ENCODE data around the gene CPNE1. TPM values are rescaled to one million over a fixed set of nuclear protein-coding genes. Genes with fewer than 3 reads are reported as not detected.
A peak's percentile ranks its signal among the peaks of the same experiment; 100 is the strongest.

The CPNE1 gene
- total RNA-seq, 1 experiment from 2014 or later, result 505 TPM

- TF ChIP-seq CTCF (IDR thresholded peaks at IDR 0.05; ENCODE audit: unreplicated experiment), result no peak
- intact Hi-C loops (cut with micrococcal nuclease; ENCODE audit: unreplicated experiment), result no loop called here
- no peaks in the 10 kb centered on the region for H3K9me3 Mint-ChIP-seq (ENCODE audit: low read depth, unreplicated experiment)
- no peaks in the 10 kb centered on the region for H3K27me3 Mint-ChIP-seq (ENCODE audit: unreplicated experiment)
- H3K4me3 Mint-ChIP-seq (ENCODE audit: low read depth, unreplicated experiment), result no peak overlapping the region
- no TSS peak for BruUV-seq (replicated peaks)
- peaks cover 41% of the 10 kb centered on the region for H3K36me3 Mint-ChIP-seq (ENCODE audit: insufficient read depth, unreplicated experiment)
- DNase-seq, result no peak
- no peak overlapping the region for H3K27ac Mint-ChIP-seq (ENCODE audit: unreplicated experiment)
- H3K4me1 Mint-ChIP-seq (ENCODE audit: low read depth, unreplicated experiment), result peaks cover 41% of the 10 kb centered on the region
- CTCF ChIA-PET, result interaction anchor here (0.7 kb wide), 1 partner anchor 34 kb away, joined by 3 read pairs; no protein-coding TSS in a partner anchor
Observed at GRCh38 chr20:35657271-35657670, 7.4 kb downstream of the CPNE1 start.

GRCh38 chr20:35654415-35654814 lies 10.3 kb downstream of the CPNE1 start:
- no peaks in the 10 kb centered on the region for H3K27me3 Mint-ChIP-seq (ENCODE audit: unreplicated experiment)
- CTCF ChIA-PET, result no interaction called here

GRCh38 chr20:35653893-35654292 lies 10.8 kb downstream of the CPNE1 start:
- no peak overlapping the region for H3K27ac Mint-ChIP-seq (ENCODE audit: unreplicated experiment)
- TSS peak; percentile 2 for BruUV-seq (replicated peaks)

More at GRCh38 chr20:35654415-35654814, 10.3 kb downstream of the CPNE1 start:
- TF ChIP-seq CTCF (IDR thresholded peaks at IDR 0.05; ENCODE audit: unreplicated experiment), result no peak
- peaks cover 17% of the 10 kb centered on the region for H3K4me1 Mint-ChIP-seq (ENCODE audit: low read depth, unreplicated experiment)
- no peak for DNase-seq
- H3K4me3 Mint-ChIP-seq (ENCODE audit: low read depth, unreplicated experiment), result no peak overlapping the region
- intact Hi-C loops (cut with micrococcal nuclease; ENCODE audit: unreplicated experiment), result no loop called here
- no peak overlapping the region for H3K27ac Mint-ChIP-seq (ENCODE audit: unreplicated experiment)
- H3K9me3 Mint-ChIP-seq (ENCODE audit: low read depth, unreplicated experiment), result no peaks in the 10 kb centered on the region
- BruUV-seq (replicated peaks), result no TSS peak
- H3K36me3 Mint-ChIP-seq (ENCODE audit: insufficient read depth, unreplicated experiment), result peaks cover 39% of the 10 kb centered on the region

GRCh38 chr20:35653430-35653734 lies 11.3 kb downstream of the CPNE1 start:
- no TSS peak for BruUV-seq (replicated peaks)

More at GRCh38 chr20:35653893-35654292, 10.8 kb downstream of the CPNE1 start:
- TF ChIP-seq CTCF (IDR thresholded peaks at IDR 0.05; ENCODE audit: unreplicated experiment), result no peak
- Mint-ChIP-seq H3K4me1 (ENCODE audit: low read depth, unreplicated experiment) (peaks cover 13% of the 10 kb centered on the region), H3K4me3 (ENCODE audit: low read depth, unreplicated experiment) (no peak overlapping the region), H3K36me3 (ENCODE audit: insufficient read depth, unreplicated experiment) (peaks cover 39% of the 10 kb centered on the region), H3K9me3 (ENCODE audit: low read depth, unreplicated experiment) (no peaks in the 10 kb centered on the region), H3K27me3 (ENCODE audit: unreplicated experiment) (no peaks in the 10 kb centered on the region)
- no peak for DNase-seq
- CTCF ChIA-PET, result no interaction called here
- intact Hi-C loops (cut with micrococcal nuclease; ENCODE audit: unreplicated experiment), result no loop called here

More at GRCh38 chr20:35653430-35653734, 11.3 kb downstream of the CPNE1 start:
- CTCF ChIA-PET, result no interaction called here
- Mint-ChIP-seq H3K9me3 (ENCODE audit: low read depth, unreplicated experiment) (no peaks in the 10 kb centered on the region), H3K27me3 (ENCODE audit: unreplicated experiment) (no peaks in the 10 kb centered on the region), H3K27ac (ENCODE audit: unreplicated experiment) (no peak overlapping the region), H3K36me3 (ENCODE audit: insufficient read depth, unreplicated experiment) (peaks cover 40% of the 10 kb centered on the region), H3K4me3 (ENCODE audit: low read depth, unreplicated experiment) (no peak overlapping the region), H3K4me1 (ENCODE audit: low read depth, unreplicated experiment) (peaks cover 8% of the 10 kb centered on the region)
- no peak for DNase-seq
- intact Hi-C loops (cut with micrococcal nuclease; ENCODE audit: unreplicated experiment), result no loop called here
- TF ChIP-seq CTCF (IDR thresholded peaks at IDR 0.05; ENCODE audit: unreplicated experiment), result no peak

Data from Calu3 (cell line).